Activated CD4-positive, CD25-positive, alpha-beta regulatory T cell treated with anti-CD3 and anti-CD28 coated beads, Interleukin-2, amount 50 U/mL, for 16 hours (primary cell): ENCODE measurements around the gene USP43.

ENCODE experiments used
- DNase-seq: peaks from one replicate; pipeline ENCODE4 v3.0.0-alpha.2; 2020; ENCODE audit warnings: low read depth, low spot score

The USP43 gene

GRCh38 chr17:9771465-9771864 lies 126.1 kb downstream of the USP43 start:
- no peak for DNase-seq

DNA sequence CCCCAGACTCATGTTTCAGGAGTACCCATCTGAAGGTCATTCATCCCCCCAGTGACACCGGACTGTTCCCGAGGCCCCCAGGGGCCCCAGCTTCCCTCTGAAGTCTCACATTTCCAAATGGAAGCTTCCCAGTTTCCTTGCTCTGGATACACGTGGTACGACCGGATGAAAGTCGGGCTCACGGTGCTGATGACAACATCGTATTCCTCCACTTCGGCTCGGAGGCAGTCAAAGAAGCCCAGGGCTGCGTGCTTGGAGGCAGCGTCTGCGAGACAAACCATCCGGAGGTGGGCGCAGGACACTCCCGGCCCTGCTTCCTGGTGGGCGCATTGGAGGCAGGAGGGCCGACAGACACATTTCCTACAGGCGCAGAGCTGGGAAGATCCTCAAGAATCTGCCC lies 127.3 kb downstream of the USP43 start:
- DNase-seq: no peak

- DNase-seq: no peak
Observed at GRCh38 chr17:9776911-9777310, 131.6 kb downstream of the USP43 start.
